Bone marrow (tissue), 2 donors: ENCODE measurements around the gene NDUFS3.
"Not testable (repeated sequence)": the region's sequence is repeated elsewhere in the genome, so short reads cannot be mapped to it uniquely, and the experiment has no call there.

Source experiments
- DNase-seq, 2 donors: peaks; one replicate each; lab custom pipeline; 2025; lab: John Stamatoyannopoulos, UW

The NDUFS3 gene

GRCh38 chr11:47578524-47579494 is at the start of gene NDUFS3, which contains the start of gene KBTBD4:
TSS of gene NDUFS3 (plus strand) at chr11:47579074. CDS start at chr11:47579092, 18 bp downstream.
TSS of gene KBTBD4 (minus strand) at chr11:47578970. CDS start at chr11:47578951, 19 bp downstream.
- DNase-seq = peak; percentile 84 to 85

DNA sequence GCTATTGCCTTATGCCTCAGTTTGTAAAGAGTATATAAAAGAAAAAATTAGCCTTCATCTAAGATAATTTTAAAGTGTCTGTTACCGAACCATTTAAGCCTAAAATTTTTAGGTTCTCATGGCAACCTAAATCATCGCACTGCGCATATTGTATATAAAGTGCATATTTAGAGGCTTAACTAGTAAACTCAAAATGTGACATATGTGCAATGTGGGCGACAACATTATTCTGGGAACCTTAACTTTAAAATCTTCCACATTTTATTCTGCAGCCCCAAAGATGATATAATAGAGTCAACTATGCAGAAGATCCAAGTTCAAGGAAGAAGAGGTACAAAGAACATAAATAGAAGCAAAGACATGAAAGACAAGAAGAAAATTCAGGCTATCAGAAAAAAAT is 48.9 kb upstream of the NDUFS3 start:
- no peak for DNase-seq

DNA sequence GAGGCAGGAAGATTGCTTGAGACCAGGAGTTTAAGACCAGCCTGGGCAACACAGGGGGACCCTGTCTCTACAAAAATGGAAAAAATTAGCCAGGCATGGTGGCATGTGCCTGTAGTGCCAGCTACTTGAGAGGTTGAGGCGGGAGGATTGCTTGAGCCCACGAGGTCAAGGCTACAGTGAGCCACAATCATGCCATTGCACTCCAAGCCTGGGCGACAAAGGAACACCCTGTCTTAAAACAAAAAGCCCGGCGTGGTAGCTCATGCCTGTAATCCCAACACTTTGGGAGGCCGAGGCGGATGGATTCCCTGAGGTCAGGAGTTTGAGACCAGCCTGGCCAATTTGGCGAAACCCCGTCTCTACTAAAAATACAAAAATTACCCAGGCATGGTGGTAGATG is 48.2 kb upstream of the NDUFS3 start:
- not testable (repeated sequence) for DNase-seq

DNA sequence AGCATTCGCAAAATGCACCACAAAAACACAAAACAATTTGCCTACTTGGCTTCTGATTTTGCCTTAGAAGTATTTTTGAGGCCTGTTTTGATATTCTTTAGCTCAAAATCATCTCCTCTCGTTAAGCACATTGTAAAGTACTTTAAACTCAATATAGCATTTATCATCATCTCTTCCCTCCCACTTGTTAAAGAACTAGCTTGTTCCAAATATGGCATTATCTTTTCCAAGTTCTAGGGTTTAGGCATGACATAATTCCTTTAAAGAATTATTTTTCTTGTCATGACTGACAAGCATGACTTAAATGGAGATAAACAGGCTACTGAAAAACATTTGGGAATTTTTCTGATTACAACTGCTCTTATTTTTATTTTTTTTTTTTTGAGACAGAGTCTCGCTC is 47.2 kb upstream of the NDUFS3 start:
- DNase-seq = no peak

DNA sequence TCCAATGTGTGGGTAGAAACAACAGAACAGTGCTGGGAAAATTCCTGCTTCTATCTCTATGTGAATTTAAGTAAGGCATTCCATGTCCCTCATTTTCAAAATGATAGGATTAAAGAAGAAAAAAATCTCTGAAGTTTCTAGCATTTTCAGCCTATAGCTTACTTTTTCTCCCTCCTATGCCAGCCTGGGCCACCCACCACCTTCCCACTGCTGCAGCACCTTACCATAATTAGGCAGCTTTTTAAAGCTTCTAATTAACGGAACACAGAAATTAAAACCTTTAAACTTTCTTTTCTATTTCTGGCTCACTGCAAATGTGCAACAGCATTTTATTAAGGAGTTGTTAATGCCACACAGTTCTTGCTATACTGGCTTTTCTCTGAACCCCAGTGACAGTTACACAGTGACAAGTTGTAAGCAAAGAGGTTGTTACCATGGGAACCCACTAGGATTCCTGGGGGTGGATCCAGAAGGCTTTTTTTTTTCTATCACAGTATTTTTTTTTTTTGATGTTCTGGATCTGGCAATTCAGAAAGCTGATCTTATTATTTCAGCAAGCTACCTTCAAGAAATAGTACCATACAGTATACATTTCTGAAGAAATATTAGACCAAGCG is 46.2 kb upstream of the NDUFS3 start:
- DNase-seq = no peak

DNA sequence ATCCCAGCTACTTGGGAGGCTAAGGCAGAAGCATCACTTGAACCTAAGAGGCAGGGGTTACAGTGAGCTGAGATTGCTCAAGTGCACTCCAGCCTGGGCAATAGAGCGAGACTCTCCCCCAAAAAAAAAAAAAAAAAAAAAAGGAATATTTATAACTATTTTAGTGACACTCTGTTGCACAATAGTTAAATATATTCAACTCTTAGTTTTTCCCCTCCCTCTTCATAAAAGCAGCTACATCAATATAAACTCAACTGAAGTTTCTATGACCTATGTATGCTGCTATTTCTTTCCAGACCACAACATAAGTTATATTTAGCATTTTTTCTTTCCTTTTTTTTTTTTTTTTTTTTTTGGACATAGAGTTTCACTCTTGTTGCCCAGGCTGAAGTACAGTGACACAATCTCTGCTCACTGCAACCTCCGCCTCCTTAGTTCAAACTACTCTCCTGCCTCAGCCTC is 45.2 kb upstream of the NDUFS3 start:
- no peak for DNase-seq

- DNase-seq = no peak
Observed at GRCh38 chr11:47534704-47535251, 44.1 kb upstream of the NDUFS3 start.

GRCh38 chr11:47536915-47537314 is 42.0 kb upstream of the NDUFS3 start:
- no peak for DNase-seq

DNA sequence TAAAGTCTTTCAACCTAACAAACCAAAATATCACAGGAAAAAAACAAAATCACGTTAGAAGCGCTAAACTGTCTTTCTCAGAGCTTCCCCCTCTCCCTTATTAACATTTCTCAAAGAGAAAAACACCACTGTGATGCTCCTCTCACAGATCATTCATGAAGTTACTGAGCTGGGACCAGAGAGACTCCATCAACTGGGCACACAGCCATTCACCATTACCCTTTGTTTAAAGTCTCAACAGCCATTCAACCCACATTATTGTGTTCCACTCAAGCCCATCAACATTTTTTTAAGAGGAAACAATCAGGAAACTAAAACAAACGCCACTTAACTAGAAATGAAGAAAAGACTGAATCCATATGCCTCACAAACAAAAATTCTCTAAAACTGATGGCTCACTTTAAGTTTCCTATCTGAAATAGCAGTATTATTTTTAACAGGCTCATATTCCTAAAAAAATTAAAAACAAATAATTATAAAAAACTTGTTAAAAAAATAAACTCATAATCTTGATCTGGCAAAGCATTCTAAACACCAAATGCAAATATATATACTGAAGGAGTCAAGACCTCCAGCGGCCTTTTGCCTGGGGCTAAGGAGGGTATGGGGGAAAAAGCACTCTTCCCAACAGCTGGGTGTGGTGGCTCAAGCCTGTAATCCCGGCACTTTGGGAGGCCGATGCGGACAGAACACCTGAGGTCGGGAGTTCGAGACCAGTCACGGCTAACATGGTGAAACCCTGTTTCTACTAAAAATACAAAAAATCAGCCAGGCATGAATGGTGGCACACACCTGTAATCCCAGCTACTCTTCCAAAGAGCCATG is 39.9 kb upstream of the NDUFS3 start:
- no peak for DNase-seq

- DNase-seq = no peak
Observed at GRCh38 chr11:47539681-47540039, 39.2 kb upstream of the NDUFS3 start.

DNA sequence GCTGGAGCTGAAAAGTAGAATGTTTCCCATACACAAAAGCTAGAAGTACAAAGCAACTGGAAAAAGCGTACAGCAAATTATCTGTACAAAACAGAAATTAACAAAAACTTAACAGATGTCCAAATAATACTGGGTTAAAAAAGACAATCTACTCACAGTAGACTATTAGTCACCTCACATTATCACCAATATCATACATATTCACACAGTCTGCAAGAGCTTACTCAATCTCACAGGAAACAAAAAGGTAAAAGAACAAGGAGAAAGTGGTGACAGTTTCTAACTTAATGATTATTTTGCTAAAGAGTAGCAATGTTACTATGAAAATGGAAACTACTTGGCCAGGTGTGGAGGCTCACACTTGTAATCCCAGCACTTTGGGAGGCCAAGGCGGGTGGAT is 37.8 kb upstream of the NDUFS3 start:
- DNase-seq = no peak

DNA sequence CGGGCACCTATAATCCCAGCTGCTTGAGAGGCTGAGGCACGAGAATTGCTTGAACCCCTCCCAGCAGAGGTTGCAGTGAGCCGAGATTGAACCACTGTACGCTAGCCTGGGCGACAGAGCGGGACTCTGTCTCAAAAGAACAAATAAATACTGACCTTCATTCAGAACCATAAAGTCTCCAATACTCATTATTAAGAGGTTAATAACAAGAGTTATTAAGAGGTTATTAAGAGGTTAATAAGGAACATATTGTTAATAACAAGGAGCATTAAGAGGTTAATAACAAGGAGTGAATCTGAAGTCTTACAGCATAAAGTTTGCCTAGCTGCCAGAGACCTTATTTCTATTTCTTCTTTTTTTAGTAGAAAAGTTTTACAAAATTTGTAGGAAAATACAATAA is 33.6 kb upstream of the NDUFS3 start:
- no peak for DNase-seq

GRCh38 chr11:47546274-47546673 is 32.6 kb upstream of the NDUFS3 start:
- DNase-seq = not testable (repeated sequence)

DNA sequence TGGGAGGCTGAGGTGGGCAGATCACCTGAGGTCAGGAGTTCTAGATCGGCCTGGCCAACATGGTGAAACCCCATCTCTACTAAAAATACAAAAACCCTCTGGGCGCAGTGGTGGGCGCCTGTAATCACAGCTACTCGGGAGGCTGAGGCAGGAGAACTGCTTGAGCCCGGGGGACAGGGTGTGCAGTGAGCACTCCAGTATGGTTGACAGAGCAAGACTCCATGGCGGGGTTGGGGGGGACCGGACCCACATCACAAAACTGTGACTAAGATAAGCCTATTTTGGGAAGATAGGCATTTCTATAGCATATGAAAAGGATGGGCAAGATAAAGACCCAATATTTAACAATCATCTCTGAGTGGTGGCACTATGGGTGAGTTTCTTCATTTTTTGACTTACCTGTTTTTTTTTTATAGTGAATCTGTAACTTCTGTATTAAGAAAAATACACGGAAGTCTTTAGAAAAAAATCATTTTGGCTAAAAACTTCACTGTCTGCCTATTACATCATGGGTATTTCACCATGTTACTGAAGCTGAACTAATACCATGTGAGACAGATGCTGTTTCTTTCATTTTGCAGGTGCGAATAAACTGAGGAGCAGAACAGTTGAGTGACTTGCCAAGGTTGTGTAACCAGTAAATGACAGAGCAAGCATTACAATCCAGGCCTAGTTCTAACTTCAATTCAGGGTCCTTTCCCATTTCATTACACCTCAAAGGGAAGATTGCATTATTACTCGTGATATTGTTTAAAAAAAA is 28.4 kb upstream of the NDUFS3 start:
- no peak for DNase-seq

GRCh38 chr11:47551086-47551485 is 27.8 kb upstream of the NDUFS3 start:
- no peak for DNase-seq

GRCh38 chr11:47552056-47552565 is 26.8 kb upstream of the NDUFS3 start:
- DNase-seq = peak in 1 of 2 donors; percentile 29

GRCh38 chr11:47552566-47553405 is 26.1 kb upstream of the NDUFS3 start, which contains the start of gene CELF1:
TSS of gene CELF1 (minus strand) at chr11:47553132. CDS start at chr11:47499523, 53,609 bp downstream.
- peak; percentile 85 to 87 for DNase-seq

DNA sequence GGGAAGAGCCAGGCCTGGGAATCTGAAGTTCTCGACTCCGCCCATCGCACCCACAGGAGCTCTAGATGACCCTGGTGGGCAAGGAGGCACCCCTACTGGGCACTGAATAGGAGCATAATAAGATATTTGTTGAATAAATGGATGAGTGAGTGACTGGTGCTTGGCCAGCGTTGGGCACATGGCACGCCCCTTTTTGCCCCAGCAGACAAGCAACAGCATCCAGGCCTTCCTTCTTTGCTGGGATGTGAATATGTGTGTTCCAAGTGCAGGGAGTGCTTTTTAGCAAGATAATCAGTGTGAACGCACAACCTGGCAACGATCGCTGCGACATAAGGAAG is 25.5 kb upstream of the NDUFS3 start:
- no peak for DNase-seq

- DNase-seq = not testable (repeated sequence)
Observed at GRCh38 chr11:47557004-47557403, 21.9 kb upstream of the NDUFS3 start.

GRCh38 chr11:47558695-47559094 is 20.2 kb upstream of the NDUFS3 start:
- DNase-seq = no peak
